Cerebellar cortex (tissue), 1 donor: ENCODE results near the gene CPA3.
A peak's percentile ranks its signal among the peaks of the same experiment; 100 is the strongest.

Experiments used
- DNase-seq: peaks from one replicate; pipeline ENCODE4 v3.0.0-alpha.2; 2015; ENCODE audit warnings: low spot score

Gene CPA3

GRCh38 chr3:148914936-148915690 is 50.0 kb downstream of the CPA3 start:
- no peak for DNase-seq

- no peak for DNase-seq
Observed at GRCh38 chr3:148916132-148916531, 51.0 kb downstream of the CPA3 start.

GRCh38 chr3:148922467-148922866 is 57.4 kb downstream of the CPA3 start:
- no peak for DNase-seq

GRCh38 chr3:148923592-148923991 is 58.5 kb downstream of the CPA3 start:
- no peak for DNase-seq

- DNase-seq: no peak
Observed at GRCh38 chr3:148924562-148924961, 59.5 kb downstream of the CPA3 start.

- peak; percentile 96 for DNase-seq
Observed at GRCh38 chr3:148925845-148926244, 60.7 kb downstream of the CPA3 start.

GRCh38 chr3:148930752-148931151 is 65.7 kb downstream of the CPA3 start:
- DNase-seq: no peak

GRCh38 chr3:148931574-148931973 is 66.5 kb downstream of the CPA3 start:
- no peak for DNase-seq

GRCh38 chr3:148932972-148933371 is 67.9 kb downstream of the CPA3 start:
- peak; percentile 98 for DNase-seq

GRCh38 chr3:148937467-148938255 is 72.6 kb downstream of the CPA3 start:
- no peak for DNase-seq

GRCh38 chr3:148938306-148938705 is 73.2 kb downstream of the CPA3 start:
- DNase-seq: no peak

- no peak for DNase-seq
Observed at GRCh38 chr3:148938936-148939335, 73.8 kb downstream of the CPA3 start.

- DNase-seq: no peak
Observed at GRCh38 chr3:148940983-148941382, 75.9 kb downstream of the CPA3 start.

- DNase-seq: peak; percentile 96
Observed at GRCh38 chr3:148943506-148944205, 78.6 kb downstream of the CPA3 start.

GRCh38 chr3:148945116-148945515 is 80.0 kb downstream of the CPA3 start:
- no peak for DNase-seq
